COR-L47 (cell line): ENCODE results near the gene SRD5A2.

Experiments used
- DNase-seq: peaks from one replicate; lab custom pipeline; 2025; lab: John Stamatoyannopoulos, UW

Gene SRD5A2

GRCh38 chr2:31580321-31581117, at the start of gene SRD5A2:
Gene SRD5A2 (minus strand): TSS chr2:31580938. CDS start chr2:31580900, 38 bp downstream.
- no peak for DNase-seq

- DNase-seq, result no peak
These were observed 25.8 kb upstream of the SRD5A2 start for GRCh38 chr2:31606509-31606908.

GRCh38 chr2:31598694-31599093, 18.0 kb upstream of the SRD5A2 start:
- no peak for DNase-seq

- no peak for DNase-seq
These were observed 5.5 kb upstream of the SRD5A2 start for GRCh38 chr2:31586230-31586629.

GRCh38 chr2:31581124-31581795, 522 bp upstream of the SRD5A2 start:
- no peak for DNase-seq

- no peak for DNase-seq
These were observed 780 bp downstream of the SRD5A2 start for GRCh38 chr2:31579996-31580320.

GRCh38 chr2:31578316-31578715, 2.4 kb downstream of the SRD5A2 start:
- DNase-seq, result no peak

GRCh38 chr2:31577143-31577542, 3.6 kb downstream of the SRD5A2 start:
- no peak for DNase-seq

- no peak for DNase-seq
These were observed 12.0 kb downstream of the SRD5A2 start for GRCh38 chr2:31568585-31569201.

GRCh38 chr2:31567679-31568078, 13.1 kb downstream of the SRD5A2 start:
- DNase-seq, result no peak

- no peak for DNase-seq
These were observed 17.4 kb downstream of the SRD5A2 start for GRCh38 chr2:31563273-31563839.

GRCh38 chr2:31561823-31562222, 18.9 kb downstream of the SRD5A2 start:
- no peak for DNase-seq

- DNase-seq, result no peak
These were observed 22.1 kb downstream of the SRD5A2 start for GRCh38 chr2:31558401-31559295.

GRCh38 chr2:31556940-31557339, 23.8 kb downstream of the SRD5A2 start:
- DNase-seq, result no peak

GRCh38 chr2:31555967-31556706, 24.6 kb downstream of the SRD5A2 start:
- DNase-seq, result no peak

- DNase-seq, result no peak
These were observed 27.4 kb downstream of the SRD5A2 start for GRCh38 chr2:31553362-31553761.

GRCh38 chr2:31547485-31547884, 33.3 kb downstream of the SRD5A2 start:
- DNase-seq, result no peak

- no peak for DNase-seq
These were observed 38.9 kb downstream of the SRD5A2 start for GRCh38 chr2:31541853-31542252.

GRCh38 chr2:31539505-31539904, 41.2 kb downstream of the SRD5A2 start:
- DNase-seq, result no peak

GRCh38 chr2:31535768-31536167, 45.0 kb downstream of the SRD5A2 start:
- no peak for DNase-seq

GRCh38 chr2:31534636-31535035, 46.1 kb downstream of the SRD5A2 start:
- no peak for DNase-seq
